ENCODE data around the gene LLGL2.

LLGL2 gene

DNA sequence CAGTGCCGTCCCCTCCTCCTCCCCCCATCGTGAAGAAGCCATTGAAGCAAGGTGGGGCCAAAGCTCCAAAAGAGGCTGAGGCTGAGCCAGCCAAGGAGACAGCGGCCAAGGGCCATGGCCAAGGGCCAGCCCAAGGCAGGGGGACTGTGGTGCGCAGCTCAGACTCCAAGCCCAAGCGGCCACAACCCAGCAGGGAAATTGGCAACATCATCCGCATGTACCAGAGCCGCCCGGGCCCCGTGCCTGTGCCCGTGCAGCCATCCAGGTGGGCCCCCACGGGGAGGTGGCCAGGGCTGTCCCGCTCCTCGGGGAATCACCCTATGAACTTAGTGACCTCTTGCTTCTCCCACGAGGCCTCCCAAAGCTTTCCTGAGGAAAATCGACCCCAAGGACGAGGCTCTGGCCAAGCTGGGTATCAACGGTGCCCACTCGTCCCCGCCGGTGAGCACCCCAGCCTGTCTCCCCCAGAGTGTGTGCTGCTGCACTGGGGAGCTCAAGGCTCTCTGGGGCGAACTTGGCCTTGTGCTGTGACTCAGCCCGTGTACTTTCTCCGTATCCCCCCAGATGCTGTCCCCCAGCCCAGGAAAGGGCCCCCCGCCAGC is 91.1 kb downstream of the LLGL2 start:
- DNase-seq: no peak
- H3K27me3 Mint-ChIP-seq: no peaks in the 10 kb centered on the region
- no peak overlapping the region for H3K27ac Mint-ChIP-seq
- no peaks in the 10 kb centered on the region for H3K4me1 Mint-ChIP-seq (ENCODE audit: low read depth)
- no peaks in the 10 kb centered on the region for H3K36me3 Mint-ChIP-seq (ENCODE audit: low read depth)
- H3K4me3 Mint-ChIP-seq: no peak overlapping the region
- no peaks in the 10 kb centered on the region for H3K9me3 Mint-ChIP-seq

DNA sequence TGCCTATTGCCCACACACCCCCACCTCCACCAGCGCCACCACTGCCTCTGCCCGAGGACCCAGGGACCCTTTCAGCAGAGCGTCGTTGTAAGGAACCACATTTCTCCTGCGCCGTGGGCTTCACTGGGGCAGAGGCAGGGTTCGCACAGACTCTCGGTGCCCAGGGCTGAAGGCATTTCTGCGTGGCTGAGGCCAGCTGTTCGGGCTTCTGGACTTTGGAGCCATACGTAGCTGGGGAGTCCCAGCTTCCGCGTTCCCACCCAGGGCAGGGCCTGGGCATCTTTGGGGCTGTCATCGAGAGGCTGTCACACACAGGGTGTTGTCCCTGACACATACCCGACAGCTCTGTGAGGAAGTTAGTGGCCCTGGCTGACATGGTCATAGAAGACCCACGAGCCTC is 91.7 kb downstream of the LLGL2 start:
- Mint-ChIP-seq H3K27me3 (no peaks in the 10 kb centered on the region), H3K9me3 (no peaks in the 10 kb centered on the region), H3K27ac (no peak overlapping the region), H3K4me3 (no peak overlapping the region), H3K36me3 (ENCODE audit: low read depth) (no peaks in the 10 kb centered on the region), H3K4me1 (ENCODE audit: low read depth) (no peaks in the 10 kb centered on the region)
- DNase-seq: no peak

DNA sequence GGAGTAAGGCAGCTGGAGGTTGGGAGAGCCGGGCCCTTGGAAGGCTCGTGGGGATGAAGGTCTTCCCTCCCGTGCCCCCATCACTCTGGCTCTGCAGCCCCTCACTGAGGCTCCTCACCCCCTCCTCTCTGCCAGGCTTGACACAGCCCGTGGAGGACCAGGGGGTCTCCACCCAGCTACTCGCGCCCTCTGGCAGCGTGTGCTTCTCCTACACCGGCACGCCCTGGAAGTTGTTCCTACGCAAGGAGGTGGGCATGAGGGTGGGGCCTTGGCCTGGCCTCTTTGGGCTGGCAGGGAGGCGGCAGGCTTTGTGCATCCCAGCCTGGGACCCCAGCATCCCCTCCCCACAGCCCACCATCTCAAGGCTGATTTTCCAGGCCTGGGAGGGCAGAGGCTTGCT is 92.2 kb downstream of the LLGL2 start:
- no peaks in the 10 kb centered on the region for H3K4me1 Mint-ChIP-seq (ENCODE audit: low read depth)
- no peak overlapping the region for H3K27ac Mint-ChIP-seq
- H3K9me3 Mint-ChIP-seq: no peaks in the 10 kb centered on the region
- no peaks in the 10 kb centered on the region for H3K27me3 Mint-ChIP-seq
- DNase-seq: no peak
- no peak overlapping the region for H3K4me3 Mint-ChIP-seq
- no peaks in the 10 kb centered on the region for H3K36me3 Mint-ChIP-seq (ENCODE audit: low read depth)

DNA sequence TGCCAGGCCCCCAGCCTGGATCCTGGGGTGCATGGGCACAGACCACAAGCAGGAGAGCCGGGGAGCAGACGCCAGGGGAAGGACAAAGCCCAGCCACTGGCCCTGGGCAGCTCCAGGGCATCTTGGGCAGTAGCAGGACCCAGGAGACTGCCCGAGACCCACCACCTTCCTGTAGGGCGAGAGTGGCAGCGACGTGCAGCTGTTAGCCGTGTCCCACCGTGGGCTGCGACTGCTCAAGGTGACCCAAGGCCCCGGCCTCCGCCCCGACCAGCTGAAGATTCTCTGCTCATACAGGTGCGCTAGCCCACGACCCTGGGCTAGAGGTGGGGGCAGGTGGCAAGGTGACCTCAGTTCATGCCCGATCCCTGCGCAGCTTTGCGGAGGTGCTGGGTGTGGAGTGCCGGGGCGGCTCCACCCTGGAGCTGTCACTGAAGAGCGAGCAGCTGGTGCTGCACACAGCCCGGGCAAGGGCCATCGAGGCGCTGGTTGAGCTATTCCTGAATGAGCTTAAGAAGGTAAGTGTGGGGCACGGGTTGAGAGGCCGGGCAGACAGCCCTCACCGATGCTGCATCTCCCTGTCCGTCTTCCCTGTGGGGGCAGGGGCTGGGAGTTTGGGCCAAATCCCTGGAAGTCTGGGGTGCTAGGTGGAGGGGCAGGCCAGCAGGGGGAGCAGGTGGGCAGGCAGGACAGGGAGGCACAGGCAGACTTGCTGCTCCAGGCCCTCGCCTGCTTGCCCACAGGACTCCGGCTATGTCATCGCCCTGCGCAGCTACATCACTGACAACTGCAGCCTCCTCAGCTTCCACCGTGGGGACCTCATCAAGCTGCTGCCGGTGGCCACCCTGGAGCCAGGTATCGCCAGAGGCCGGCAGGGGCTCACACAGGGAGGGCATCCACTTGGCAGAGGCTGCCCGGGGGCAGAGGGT is 94.3 kb downstream of the LLGL2 start:
- Mint-ChIP-seq H3K27ac (no peak overlapping the region), H3K4me3 (no peak overlapping the region), H3K4me1 (ENCODE audit: low read depth) (no peaks in the 10 kb centered on the region), H3K9me3 (no peaks in the 10 kb centered on the region), H3K36me3 (ENCODE audit: low read depth) (no peaks in the 10 kb centered on the region), H3K27me3 (no peaks in the 10 kb centered on the region)
- DNase-seq: no peak

DNA sequence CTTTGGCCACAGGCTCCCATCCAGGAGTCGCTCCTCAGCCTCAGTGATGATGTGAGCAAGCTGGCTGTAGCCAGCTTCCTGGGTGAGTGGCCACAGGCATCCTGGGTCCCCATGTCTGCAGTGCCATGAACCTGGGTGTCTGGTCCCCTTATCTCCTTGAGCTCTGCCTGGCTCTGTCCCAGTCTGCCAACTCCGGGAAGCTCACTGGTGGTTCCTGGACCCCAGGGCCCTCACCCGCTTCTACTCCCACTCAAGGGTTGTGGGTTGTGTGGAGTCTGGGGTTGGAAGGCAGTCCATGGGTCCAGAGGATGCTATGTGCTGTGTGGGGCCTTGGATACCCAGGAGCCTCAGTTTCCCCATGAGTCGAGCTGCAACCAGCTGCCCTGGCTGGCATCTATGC is 96.0 kb downstream of the LLGL2 start:
- DNase-seq: no peak
- peaks cover 4% of the 10 kb centered on the region for H3K36me3 Mint-ChIP-seq (ENCODE audit: low read depth)

DNA sequence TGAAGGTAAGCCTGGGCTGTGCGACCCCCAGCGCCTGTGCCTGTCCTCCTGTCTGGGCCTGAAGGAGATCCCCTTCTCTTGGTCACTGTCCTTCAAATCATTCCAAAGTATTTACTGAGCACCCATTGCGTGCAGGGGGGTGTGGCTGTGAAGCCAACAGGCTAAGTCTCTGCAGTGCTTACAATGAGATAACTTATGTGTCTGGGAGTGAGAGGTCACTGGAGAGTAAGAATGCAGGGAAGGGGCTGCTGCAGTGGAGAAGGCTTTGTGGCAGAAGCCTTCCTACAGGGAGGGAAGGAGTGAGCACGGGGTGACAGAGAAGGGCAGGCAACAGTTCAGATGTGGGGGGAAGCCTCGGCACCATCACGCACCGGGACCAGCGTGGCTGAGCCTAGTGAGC is 96.6 kb downstream of the LLGL2 start:
- H3K4me1 Mint-ChIP-seq (ENCODE audit: low read depth): no peaks in the 10 kb centered on the region
- H3K9me3 Mint-ChIP-seq: no peaks in the 10 kb centered on the region
- H3K27ac Mint-ChIP-seq: peak overlapping the region; percentile 48
- no peak overlapping the region for H3K4me3 Mint-ChIP-seq
- no peak for DNase-seq
- no peaks in the 10 kb centered on the region for H3K27me3 Mint-ChIP-seq
- peaks cover 9% of the 10 kb centered on the region for H3K36me3 Mint-ChIP-seq (ENCODE audit: low read depth)

More for the DNA sequence above, 96.0 kb downstream of the LLGL2 start:
- H3K27me3 Mint-ChIP-seq: no peaks in the 10 kb centered on the region
- H3K27ac Mint-ChIP-seq: no peak overlapping the region
- H3K9me3 Mint-ChIP-seq: no peaks in the 10 kb centered on the region
- H3K4me1 Mint-ChIP-seq (ENCODE audit: low read depth): no peaks in the 10 kb centered on the region
- H3K4me3 Mint-ChIP-seq: no peak overlapping the region

DNA sequence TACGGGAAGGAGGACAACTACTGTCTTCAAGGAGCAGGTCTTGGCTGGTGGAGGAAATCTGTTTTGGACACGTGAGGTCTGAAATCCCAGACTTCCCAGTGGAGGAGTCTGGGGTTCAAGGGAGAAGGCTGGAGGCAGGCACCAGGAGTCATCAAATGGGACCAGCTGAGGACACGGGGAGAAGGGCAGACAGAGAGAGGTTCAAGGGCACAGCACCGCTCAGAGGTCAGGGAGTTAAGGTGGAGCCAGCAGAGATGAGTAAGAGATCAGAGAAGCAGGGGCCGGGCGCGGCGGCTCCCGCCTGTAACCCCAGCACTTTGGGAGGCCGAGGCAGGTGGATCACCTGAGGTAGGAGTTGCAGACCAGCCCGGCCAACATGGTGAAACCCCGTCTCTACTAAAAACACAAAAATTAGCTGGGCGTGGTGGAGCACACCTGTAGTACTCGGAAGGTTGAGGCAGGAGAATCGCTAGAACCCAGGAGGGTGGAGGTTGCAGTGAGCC is 97.3 kb downstream of the LLGL2 start:
- no peak for DNase-seq
- H3K27ac Mint-ChIP-seq: no peak overlapping the region
- no peaks in the 10 kb centered on the region for H3K27me3 Mint-ChIP-seq
- H3K36me3 Mint-ChIP-seq (ENCODE audit: low read depth): peaks cover 13% of the 10 kb centered on the region
- H3K9me3 Mint-ChIP-seq: no peaks in the 10 kb centered on the region
- H3K4me1 Mint-ChIP-seq (ENCODE audit: low read depth): no peaks in the 10 kb centered on the region
- H3K4me3 Mint-ChIP-seq: no peak overlapping the region

DNA sequence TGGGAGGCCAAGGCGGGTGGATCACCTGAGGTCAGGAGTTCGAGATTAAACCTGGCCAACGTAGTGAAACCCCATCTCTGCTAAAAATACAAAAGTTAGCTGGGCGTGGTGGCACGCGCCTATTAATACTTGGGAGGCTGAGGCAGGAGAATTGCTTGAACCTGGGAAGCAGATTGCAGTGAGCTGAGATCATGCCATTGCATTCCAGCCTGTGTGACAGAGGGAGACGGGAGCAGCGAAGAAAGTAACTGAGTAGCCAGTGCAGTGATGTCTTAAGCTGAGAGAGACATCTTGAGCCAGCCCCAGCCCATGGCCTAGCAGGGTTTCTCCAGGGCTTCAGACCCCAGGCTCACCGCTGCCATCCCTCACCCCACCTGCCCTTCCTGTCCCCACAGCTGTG is 97.9 kb downstream of the LLGL2 start:
- H3K9me3 Mint-ChIP-seq: no peaks in the 10 kb centered on the region
- no peak for DNase-seq
- H3K27me3 Mint-ChIP-seq: no peaks in the 10 kb centered on the region
- H3K36me3 Mint-ChIP-seq (ENCODE audit: low read depth): peaks cover 13% of the 10 kb centered on the region
- no peak overlapping the region for H3K4me3 Mint-ChIP-seq
- H3K27ac Mint-ChIP-seq: peak overlapping the region; percentile 14
- no peaks in the 10 kb centered on the region for H3K4me1 Mint-ChIP-seq (ENCODE audit: low read depth)

DNA sequence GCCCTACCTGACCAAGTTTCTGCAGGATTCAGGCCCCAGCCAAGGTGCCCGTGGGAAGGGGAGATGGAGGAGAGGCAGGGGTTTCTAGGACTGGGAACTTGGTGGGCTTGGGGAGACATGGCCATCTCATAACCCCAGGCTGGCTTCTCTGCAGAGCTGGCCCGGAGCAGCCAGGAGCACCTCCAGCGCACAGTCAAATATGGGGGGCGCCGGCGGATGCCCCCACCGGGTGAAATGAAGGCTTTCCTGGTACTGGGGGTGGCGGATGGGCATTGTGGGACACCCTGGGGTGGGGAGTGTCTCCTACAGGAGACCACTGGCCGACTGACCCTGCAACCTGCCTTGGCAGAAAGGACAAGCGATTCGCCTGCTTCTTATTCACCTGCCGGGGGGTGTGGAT is 98.5 kb downstream of the LLGL2 start:
- H3K4me1 Mint-ChIP-seq (ENCODE audit: low read depth): no peaks in the 10 kb centered on the region
- DNase-seq: no peak
- no peaks in the 10 kb centered on the region for H3K9me3 Mint-ChIP-seq
- no peak overlapping the region for H3K4me3 Mint-ChIP-seq
- H3K36me3 Mint-ChIP-seq (ENCODE audit: low read depth): peaks cover 16% of the 10 kb centered on the region
- no peaks in the 10 kb centered on the region for H3K27me3 Mint-ChIP-seq
- H3K27ac Mint-ChIP-seq: no peak overlapping the region
